Rectal smooth muscle tissue (tissue), 1 donor: Measurements from ENCODE around the gene GLIPR1L1.

Source experiments
- H3K27ac ChIP-seq: one replicate; pipeline ENCODE4 v1.7.0; 2013; ENCODE audit warnings: low read depth, low read length, inconsistent platforms
- H3K27me3 ChIP-seq: one replicate; pipeline ENCODE4 v1.7.0; 2013; ENCODE audit warnings: low read length; ENCODE audit not compliant: control insufficient read depth, insufficient read depth
- H3K36me3 ChIP-seq: one replicate; pipeline ENCODE4 v1.7.0; 2013; ENCODE audit warnings: low read length; ENCODE audit not compliant: control insufficient read depth, insufficient read depth
- H3K4me1 ChIP-seq: one replicate; pipeline ENCODE4 v1.7.0; 2013; ENCODE audit warnings: low read length; ENCODE audit not compliant: control insufficient read depth, insufficient read depth
- H3K4me3 ChIP-seq: one replicate; pipeline ENCODE4 v1.7.0; 2013; ENCODE audit warnings: low read length
- H3K9ac ChIP-seq: one replicate; pipeline ENCODE4 v1.7.0; 2013; ENCODE audit warnings: low read length

The GLIPR1L1 gene

DNA sequence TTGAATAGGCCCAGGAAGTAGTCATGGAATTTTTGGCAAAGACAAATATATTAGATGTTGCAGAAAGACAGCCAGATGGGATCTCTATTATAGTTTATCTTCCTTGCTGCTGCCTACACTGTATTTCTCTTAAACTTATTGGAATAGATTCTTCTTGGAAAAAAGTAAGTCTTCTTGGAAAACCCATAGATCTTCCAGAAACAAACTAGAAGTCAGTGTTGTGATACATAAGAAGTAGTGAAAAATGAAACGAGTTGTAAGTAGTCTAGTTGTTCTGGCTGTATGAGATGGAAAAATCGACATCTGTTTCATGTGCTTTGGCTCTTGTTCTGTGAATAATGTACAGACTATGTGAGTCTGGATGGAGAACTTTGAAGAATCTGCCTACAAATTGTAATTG is 85.4 kb downstream of the GLIPR1L1 start:
- no peak overlapping the region for H3K9ac ChIP-seq
- no peaks in the 10 kb centered on the region for H3K4me1 ChIP-seq
- H3K27ac ChIP-seq: no peak overlapping the region
- no peaks in the 10 kb centered on the region for H3K36me3 ChIP-seq
- no peak overlapping the region for H3K4me3 ChIP-seq
- H3K27me3 ChIP-seq: no peaks in the 10 kb centered on the region
